NAMALWA (cell line): ENCODE data around the gene SLIT2.

ENCODE experiments used
- DNase-seq: peaks from one replicate; pipeline ENCODE4 v3.0.0-alpha.2; 2015; ENCODE audit warnings: low spot score

The SLIT2 gene, protein sequence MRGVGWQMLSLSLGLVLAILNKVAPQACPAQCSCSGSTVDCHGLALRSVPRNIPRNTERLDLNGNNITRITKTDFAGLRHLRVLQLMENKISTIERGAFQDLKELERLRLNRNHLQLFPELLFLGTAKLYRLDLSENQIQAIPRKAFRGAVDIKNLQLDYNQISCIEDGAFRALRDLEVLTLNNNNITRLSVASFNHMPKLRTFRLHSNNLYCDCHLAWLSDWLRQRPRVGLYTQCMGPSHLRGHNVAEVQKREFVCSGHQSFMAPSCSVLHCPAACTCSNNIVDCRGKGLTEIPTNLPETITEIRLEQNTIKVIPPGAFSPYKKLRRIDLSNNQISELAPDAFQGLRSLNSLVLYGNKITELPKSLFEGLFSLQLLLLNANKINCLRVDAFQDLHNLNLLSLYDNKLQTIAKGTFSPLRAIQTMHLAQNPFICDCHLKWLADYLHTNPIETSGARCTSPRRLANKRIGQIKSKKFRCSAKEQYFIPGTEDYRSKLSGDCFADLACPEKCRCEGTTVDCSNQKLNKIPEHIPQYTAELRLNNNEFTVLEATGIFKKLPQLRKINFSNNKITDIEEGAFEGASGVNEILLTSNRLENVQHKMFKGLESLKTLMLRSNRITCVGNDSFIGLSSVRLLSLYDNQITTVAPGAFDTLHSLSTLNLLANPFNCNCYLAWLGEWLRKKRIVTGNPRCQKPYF (N-terminal part only)

DNA sequence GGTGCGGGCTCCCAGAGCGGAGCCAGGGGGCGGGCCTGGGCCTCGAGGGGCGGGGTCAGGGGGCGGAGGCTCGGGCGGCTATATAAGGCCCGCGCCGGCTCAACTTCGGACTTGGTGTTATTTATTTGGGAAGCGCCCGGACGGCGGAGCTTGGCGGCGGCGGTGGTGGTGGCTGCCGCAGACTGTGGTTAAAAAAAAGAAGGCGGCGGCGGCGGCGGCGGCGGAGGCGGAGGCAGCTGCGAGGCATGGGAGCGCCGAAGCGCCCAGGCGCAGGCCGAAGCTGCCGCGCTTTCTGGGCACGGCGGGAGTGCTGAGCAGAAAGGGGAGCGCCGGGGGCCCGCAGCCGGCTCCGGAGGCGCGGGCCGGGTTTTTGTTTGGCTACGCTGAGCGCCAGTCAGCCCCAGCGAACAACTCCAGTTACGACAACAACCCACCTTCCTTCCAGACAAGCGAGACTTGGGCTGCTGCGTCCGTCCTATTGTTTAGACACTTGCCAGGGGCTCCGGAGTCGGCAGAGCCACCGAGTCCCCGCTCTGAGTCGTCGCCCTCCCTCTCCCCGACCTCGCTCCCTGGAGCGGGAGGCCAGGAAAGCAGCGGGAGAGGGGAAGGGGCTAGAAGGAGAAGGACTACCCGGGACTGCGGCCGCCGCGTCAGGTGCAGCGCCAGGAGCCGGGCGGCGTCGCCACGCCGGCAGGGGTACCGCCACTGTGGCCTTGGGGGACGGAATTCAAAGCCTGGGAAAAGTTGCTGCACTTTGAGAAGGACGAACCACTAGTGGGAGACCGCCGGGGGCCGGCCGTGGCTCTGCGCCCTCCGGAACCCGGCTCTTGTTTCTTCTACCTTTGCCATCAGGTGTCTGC, at the start of gene SLIT2:
Gene SLIT2, plus strand, starts transcription at position 110 of the 860 bp plus-strand sequence. CDS start 1,911 bp downstream, outside the sequence.
- no peak for DNase-seq

- DNase-seq: no peak
Measured at GRCh38 chr4:20203508-20203907, 48.2 kb upstream of the SLIT2 start.

- DNase-seq: no peak
Measured at GRCh38 chr4:20217521-20217920, 34.2 kb upstream of the SLIT2 start.

DNA sequence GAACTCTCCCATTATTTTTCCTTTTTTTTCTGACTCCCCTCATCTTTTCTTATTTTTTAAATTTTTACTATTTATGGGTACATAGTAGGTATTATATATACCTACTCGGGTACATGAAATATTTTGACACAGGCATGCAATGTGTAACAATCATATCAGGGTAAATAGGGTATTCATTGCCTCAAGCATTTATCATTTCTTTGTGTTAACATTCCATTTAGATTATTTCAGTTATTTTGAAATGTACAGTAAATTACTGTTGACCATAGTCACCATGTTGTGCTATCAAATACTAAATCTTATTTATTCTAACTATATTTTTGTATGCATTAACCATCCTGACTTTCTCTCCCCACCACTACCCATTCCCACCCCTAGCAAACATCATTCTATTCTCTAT, 33.8 kb upstream of the SLIT2 start:
- no peak for DNase-seq

- DNase-seq: no peak
Measured at GRCh38 chr4:20219521-20219920, 32.2 kb upstream of the SLIT2 start.

- no peak for DNase-seq
Measured at GRCh38 chr4:20237894-20238537, 13.7 kb upstream of the SLIT2 start.

DNA sequence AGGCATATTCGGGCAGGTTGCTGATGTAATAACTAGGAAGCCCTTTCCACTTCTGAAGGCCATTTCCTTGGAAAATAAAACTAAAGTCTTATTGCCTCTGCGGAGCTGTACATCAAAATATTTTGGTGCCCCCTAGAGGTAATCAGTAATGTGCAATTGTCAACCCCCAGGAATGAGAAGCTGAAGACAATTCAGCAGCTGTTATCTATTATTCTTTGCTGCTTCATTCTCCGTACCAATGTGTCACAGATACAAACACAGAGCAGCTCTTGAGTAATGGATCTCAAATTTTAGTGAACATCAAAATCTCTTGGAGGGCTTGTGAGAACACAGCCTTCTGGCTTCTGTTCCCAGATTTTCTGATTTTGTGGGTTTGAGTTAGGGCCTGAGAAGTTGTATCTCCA, 3.5 kb upstream of the SLIT2 start:
- DNase-seq: peak; percentile 54

DNA sequence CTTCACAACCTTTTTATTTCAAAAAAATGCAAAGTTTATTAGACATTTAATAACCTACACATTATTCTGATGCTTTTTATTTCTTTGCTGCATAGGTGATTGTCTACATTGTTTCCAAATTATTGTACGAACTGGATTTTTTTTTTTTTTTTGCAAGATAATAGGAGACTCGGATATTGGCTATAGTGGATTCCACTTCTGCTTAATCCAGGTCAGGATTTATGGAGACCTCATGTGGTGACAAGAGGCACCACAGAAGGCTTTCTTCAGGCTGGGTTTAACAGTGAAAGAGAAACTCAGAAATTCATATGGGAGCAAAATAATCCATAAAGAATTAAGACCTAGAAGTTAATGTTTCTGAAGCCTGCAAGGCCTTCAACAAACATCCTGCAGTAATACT, 2.4 kb upstream of the SLIT2 start:
- peak; percentile 3 for DNase-seq

DNA sequence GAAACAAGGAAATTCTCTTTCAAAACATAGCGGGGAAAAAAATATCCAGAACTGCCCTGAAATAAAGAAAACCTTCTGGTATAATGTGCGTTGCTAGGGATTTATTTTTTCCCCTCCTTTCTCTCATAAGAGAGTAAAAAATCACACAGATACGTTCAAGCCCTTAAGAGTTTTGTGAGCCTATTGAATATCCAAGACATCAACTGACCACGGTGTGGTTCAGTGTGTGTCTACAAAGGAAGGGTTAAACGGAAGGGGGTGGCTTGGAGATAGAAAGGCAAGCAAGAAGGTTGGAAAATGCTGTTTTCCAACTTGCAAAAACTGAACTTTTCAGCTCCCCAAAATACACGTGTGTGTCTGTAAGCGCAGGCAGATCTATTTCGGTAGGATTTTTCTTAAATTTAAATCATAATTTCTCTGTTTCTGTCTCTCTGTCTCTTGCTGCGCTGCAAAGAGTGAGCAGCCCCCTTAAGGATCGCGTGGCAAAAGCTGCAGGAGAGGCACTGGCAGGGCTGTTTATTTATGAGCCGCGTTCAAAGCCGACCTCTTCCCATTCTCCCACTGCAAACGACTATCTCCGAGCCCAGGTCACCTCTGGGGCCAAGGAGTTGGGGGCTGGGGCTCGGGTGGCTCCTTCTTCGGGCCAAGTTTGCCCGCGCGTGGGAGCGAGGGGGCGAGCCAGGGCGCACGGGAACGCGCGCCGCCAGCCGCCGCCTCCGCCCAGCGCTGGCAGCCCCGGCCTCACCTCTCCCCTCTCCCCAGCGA, 492 bp upstream of the SLIT2 start:
- no peak for DNase-seq

DNA sequence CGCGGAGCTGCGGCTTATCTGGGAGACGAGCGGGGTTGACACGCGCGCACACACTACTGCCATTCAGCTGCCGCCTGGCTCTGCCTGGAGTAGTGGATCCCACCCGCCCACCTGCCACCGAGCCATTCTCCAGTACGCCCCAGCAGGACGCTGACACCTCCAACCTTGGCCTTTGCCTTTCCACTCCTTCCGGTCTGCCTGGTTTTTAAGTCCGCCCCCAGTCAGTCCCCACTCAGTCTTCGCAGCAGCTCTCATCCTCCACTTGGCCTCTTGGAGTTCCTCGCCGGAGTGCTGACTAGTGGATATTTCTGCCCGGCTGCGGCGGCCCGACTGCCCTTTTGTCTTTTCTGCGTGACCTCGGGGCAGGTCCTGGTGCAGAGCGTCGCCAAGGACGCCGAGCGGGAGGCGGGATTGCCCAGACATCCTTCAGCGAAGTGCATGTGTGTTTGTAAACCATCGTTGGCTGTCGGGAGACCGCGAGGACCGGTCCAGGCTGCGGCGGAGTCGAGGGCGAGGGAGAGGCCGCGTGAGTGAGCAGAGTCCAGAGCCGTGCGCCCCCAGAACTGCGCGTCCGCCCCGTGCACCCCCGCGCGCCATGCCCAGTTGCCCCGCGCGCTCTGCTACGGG, 1.1 kb downstream of the SLIT2 start:
- DNase-seq: no peak

DNA sequence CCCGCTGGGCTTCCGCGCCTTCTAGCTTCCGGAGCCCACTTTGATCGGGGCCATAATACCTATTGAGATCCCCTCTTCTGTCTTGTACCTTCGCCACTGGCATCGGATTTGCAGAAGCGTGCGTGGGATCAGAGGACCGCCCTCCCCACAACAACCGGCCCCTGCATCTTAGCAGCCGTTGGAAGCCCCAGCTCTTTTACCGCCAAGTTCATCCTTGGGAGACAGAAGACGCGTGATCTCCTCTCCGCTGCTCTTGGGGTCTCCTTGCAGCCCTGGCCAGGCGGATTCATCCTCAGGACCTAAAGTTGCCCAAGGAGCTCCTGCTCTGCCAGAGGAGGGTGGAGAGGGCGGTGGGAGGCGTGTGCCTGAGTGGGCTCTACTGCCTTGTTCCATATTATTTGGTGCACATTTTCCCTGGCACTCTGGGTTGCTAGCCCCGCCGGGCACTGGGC, 1.6 kb downstream of the SLIT2 start:
- DNase-seq: no peak

GRCh38 chr4:20253735-20254409, 2.2 kb downstream of the SLIT2 start:
- DNase-seq: no peak

DNA sequence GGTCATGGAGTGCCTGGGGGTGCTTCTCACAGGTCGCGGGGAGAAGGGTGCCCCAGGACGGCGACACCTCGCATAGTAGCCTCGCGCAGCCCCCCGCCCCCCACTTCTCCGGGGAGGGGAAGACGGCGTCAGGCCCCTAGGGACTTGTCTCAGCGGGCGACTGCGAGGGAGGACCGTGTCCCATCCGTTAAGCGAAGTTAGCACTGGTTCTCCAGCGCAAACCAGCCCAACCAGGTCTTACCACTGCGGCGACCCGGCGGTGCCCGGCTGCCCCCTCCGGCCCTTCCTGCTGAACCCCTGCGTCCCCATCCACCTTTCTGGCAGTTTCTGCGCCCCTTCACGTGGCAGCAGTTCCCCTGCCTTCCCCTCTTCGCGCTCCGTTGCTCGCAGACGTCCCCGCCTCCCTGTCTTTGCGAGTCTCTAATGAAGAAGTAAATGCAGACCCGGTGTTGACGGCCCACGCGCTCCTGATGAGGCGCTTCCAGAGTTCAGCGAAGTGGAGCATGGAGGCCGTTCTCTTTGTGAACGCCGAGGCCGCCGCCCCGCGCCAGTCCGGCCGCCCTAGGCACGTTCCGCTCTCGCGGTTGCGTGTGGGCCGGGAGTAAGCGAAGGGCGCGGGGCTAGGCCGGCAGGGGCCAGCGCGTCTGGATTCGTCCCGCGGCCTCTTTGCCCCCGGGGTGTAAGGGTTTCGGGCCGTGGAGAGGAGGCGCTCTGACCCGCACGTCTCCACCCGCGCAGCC, 3.0 kb downstream of the SLIT2 start:
- DNase-seq: no peak

- no peak for DNase-seq
Measured at GRCh38 chr4:20255251-20255586, 3.5 kb downstream of the SLIT2 start.

- no peak for DNase-seq
Measured at GRCh38 chr4:20255823-20256222, 4.1 kb downstream of the SLIT2 start.

- no peak for DNase-seq
Measured at GRCh38 chr4:20256381-20256881, 4.7 kb downstream of the SLIT2 start.

DNA sequence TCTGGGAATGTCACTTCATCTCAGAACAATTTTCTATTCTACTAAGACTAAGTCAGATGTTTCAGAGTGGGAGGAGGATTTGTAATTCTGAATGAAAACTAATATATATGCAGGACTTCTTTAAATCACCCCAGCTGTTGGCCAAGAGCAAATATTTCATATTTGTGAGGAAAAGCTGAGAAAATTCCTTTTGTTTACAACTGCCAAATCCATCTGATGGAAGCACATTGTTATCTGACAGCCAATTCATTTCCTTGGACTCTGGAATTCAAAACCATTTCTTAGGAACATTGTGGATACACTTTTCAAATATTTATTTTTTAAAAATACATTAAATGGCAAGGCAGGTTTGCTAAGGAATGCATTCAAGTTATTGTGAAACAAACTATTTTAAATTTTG, 8.0 kb downstream of the SLIT2 start:
- DNase-seq: no peak

- DNase-seq: peak; percentile 6
Measured at GRCh38 chr4:20260821-20261220, 9.1 kb downstream of the SLIT2 start.

GRCh38 chr4:20262221-20262620, 10.5 kb downstream of the SLIT2 start:
- DNase-seq: no peak
